GM12873 (cell line): ENCODE results near the gene AR.

Experiments
- CTCF ChIP-seq: IDR thresholded peaks from 2 replicates; pipeline ENCODE4 v1.5.1; 2012; ENCODE audit warnings: low read depth, mild to moderate bottlenecking, moderate library complexity, low read length, control low read depth; ENCODE audit not compliant: insufficient read depth; ENCODE audit errors: missing control alignments

Gene AR

GRCh38 chrX:67523932-67524331 lies 19.9 kb upstream of the AR start:
- TF ChIP-seq CTCF = no peak

GRCh38 chrX:67524428-67524827 lies 19.4 kb upstream of the AR start:
- TF ChIP-seq CTCF = no peak

GRCh38 chrX:67524950-67525691 lies 18.7 kb upstream of the AR start:
- no peak for TF ChIP-seq CTCF

- no peak for TF ChIP-seq CTCF
Observed at GRCh38 chrX:67536564-67536963, 7.3 kb upstream of the AR start.

GRCh38 chrX:67538383-67538782 lies 5.4 kb upstream of the AR start:
- TF ChIP-seq CTCF = no peak

- no peak for TF ChIP-seq CTCF
Observed at GRCh38 chrX:67544281-67545035, 637 bp downstream of the AR start.

- no peak for TF ChIP-seq CTCF
Observed at GRCh38 chrX:67545036-67545821, 1.4 kb downstream of the AR start.
